Peyer's patch (tissue), 4 donors: ENCODE data around the gene NAT10. TPM values are rescaled to one million over a fixed set of nuclear protein-coding genes. Genes with fewer than 3 reads are reported as not detected.
"Not testable (repeated sequence)": the region's sequence is repeated elsewhere in the genome, so short reads cannot be mapped to it uniquely, and the experiment has no call there.

ENCODE experiments used
- DNase-seq, 3 donors: peaks; one replicate each; pipeline ENCODE4 v3.0.0-alpha.2; 2017 to 2019
- H3K27ac ChIP-seq, 4 donors: fragments of 200-600 bp; sonication (generic); one replicate each; pipeline ENCODE4 v1.5.1; 2016 to 2019
- H3K27me3 ChIP-seq, 2 donors: fragments of 200-600 bp; sonication (generic); one replicate each; pipeline ENCODE4 v1.5.1; 2019
- H3K36me3 ChIP-seq, 3 donors: fragments of 200-600 bp; sonication (generic); one replicate each; pipeline ENCODE4 v1.5.1; 2016 to 2019
- H3K4me1 ChIP-seq, 4 donors: fragments of 200-600 bp; sonication (generic); one replicate each; pipeline ENCODE4 v1.5.1; 2016 to 2019
- H3K4me3 ChIP-seq, 4 donors: fragments of 200-600 bp; sonication (generic); 1 replicate in 3 of 4; 2 replicates in 1 of 4; pipeline ENCODE4 v1.5.1; 2016 to 2019; ENCODE audit warnings: mild to moderate bottlenecking in 1 of 4
- H3K9me3 ChIP-seq, 4 donors: fragments of 200-600 bp; sonication (generic); one replicate each; pipeline ENCODE4 v1.5.1; 2016 to 2019; ENCODE audit warnings: mild to moderate bottlenecking in 1 of 4
- POLR2A ChIP-seq, 2 donors: fragments of 450-650 bp; IDR thresholded peaks; one replicate each; pipeline ENCODE4 v1.5.1; 2017; ENCODE audit warnings: antibody characterized with exemption in 2 of 2, mild to moderate bottlenecking in 2 of 2, moderate library complexity in 2 of 2
- total RNA-seq, 4 donors: library from RNA; depleted of rRNA; stranded (reverse); fragments of >200 nt; gene quantifications; one replicate each; pipeline ENCODE4 v1.1.0, GENCODE V29; 2016
- TF ChIP-seq, protein P1 (sequence below), 6 experiments: fragments of 450-650 bp in 4 of 6; fragments of 200-600 bp in 2 of 6; sonication (generic) in 1 of 6; IDR thresholded peaks; one replicate each; pipeline ENCODE4 v1.5.1; 2017 to 2019; ENCODE audit warnings: antibody characterized with exemption in 6 of 6, mild to moderate bottlenecking in 3 of 6, moderate library complexity in 1 of 6

The NAT10 gene
- total RNA-seq, 4 donors from 2014 or later: 13.3 to 56.9 (median 24.2) TPM

DNA sequence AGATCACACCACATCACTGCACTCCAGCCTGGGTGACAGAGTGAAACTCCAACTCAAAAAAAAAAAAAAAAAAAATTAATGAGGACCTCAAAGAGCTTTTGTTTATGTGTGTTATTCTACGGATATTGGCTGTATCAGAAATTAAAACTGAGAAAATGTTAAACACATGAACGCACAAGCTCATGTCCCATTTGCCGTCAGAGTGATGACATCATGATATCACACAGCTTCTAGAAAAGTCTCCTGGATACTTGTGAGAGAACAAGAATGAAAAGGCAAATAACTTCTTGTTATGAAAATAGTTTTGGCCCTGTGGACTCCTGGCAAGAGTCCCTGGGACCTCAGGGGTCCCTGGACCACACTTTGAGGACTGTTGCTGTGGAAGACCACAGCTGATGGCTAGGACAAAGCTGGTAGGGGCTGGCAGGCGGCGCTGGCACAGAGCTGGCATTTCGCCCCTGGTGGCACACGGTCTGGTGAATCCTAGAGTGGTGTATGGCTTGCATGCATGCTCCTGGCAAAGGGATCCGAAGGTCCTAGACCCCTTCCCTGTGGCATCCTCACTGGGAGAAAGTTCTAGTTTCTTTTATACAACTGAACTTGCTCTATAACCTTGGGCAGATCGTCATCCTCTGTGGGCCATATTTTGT is 73.7 kb downstream of the NAT10 start:
- Histone ChIP-seq H3K9me3 (no peaks in the 10 kb centered on the region), H3K4me1 (peaks cover 0 to 7% (median 1%) of the 10 kb centered on the region in 4 donors), H3K27ac (no peak overlapping the region), H3K4me3 (no peak overlapping the region), H3K36me3 (no peaks in the 10 kb centered on the region), H3K27me3 (no peaks in the 10 kb centered on the region)
- DNase-seq: no peak
- no peak for TF ChIP-seq POLR2A (IDR thresholded peaks at IDR 0.05)
- TF ChIP-seq, protein P1, sequence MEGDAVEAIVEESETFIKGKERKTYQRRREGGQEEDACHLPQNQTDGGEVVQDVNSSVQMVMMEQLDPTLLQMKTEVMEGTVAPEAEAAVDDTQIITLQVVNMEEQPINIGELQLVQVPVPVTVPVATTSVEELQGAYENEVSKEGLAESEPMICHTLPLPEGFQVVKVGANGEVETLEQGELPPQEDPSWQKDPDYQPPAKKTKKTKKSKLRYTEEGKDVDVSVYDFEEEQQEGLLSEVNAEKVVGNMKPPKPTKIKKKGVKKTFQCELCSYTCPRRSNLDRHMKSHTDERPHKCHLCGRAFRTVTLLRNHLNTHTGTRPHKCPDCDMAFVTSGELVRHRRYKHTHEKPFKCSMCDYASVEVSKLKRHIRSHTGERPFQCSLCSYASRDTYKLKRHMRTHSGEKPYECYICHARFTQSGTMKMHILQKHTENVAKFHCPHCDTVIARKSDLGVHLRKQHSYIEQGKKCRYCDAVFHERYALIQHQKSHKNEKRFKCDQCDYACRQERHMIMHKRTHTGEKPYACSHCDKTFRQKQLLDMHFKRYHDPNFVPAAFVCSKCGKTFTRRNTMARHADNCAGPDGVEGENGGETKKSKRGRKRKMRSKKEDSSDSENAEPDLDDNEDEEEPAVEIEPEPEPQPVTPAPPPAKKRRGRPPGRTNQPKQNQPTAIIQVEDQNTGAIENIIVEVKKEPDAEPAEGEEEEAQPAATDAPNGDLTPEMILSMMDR (IDR thresholded peaks at IDR 0.05): no peak

DNA sequence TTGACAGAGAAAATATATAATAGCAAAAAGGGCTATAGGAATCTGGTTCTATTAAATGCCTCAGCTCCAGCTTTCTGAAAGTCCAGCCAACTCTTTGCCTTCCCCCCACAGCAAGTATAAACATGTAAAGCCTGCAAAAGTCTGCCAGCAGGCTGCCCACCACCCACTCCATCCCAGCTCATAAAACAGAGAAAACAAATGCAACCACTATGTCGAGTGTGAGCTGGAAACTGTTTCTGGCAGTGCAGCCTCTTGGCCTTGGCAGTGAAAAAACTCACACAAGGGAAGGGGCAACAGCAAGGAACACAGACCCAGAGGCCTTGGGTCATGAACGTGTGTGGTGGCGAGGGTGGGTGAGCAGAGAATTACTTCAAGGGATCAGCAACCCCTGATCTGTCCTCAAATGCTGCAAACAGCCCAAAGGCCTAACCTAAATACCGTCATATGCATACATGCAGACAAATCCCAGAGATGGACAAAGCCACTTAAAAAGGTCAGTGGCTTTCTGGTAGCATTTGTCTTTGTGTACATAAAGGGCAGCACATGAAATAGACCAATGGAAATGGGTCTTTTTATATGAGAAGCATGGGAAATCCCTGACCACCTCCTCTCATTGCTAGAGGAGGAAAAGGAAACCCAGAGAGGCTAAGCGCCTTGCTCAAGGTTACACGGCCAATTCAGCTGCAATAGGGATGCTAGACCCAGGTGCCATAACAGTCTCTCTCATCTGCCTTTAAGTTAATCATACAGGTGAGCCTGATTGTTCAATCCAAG is 74.8 kb downstream of the NAT10 start:
- no peaks in the 10 kb centered on the region for H3K36me3 ChIP-seq
- no peaks in the 10 kb centered on the region for H3K27me3 ChIP-seq
- H3K4me1 ChIP-seq: no peaks in the 10 kb centered on the region
- H3K4me3 ChIP-seq: no peak overlapping the region
- no peaks in the 10 kb centered on the region for H3K9me3 ChIP-seq
- no peak for TF ChIP-seq POLR2A (IDR thresholded peaks at IDR 0.05)
- TF ChIP-seq, protein P1 (IDR thresholded peaks at IDR 0.05): no peak
- H3K27ac ChIP-seq: no peak overlapping the region
- no peak for DNase-seq

DNA sequence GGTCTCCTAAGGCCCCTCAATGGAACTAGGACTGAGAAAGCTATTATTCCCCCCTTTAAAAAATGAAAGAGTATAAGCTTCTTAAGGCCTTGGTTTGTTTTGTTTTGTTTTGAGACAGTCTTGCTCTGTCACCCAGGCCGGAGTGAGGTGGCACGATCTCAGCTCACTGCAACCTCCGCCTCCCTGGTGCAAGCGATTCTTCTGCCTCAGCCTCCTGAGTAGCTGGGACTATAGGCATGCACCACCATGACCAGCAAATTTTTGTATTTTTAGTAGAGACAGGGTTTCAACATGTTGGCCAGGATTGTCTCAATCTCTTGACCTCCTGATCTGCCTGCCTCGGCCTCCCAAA is 75.4 kb downstream of the NAT10 start:
- not testable (repeated sequence) for H3K27ac ChIP-seq, DNase-seq, H3K4me1 ChIP-seq, H3K36me3 ChIP-seq, H3K27me3 ChIP-seq, H3K9me3 ChIP-seq, H3K4me3 ChIP-seq

DNA sequence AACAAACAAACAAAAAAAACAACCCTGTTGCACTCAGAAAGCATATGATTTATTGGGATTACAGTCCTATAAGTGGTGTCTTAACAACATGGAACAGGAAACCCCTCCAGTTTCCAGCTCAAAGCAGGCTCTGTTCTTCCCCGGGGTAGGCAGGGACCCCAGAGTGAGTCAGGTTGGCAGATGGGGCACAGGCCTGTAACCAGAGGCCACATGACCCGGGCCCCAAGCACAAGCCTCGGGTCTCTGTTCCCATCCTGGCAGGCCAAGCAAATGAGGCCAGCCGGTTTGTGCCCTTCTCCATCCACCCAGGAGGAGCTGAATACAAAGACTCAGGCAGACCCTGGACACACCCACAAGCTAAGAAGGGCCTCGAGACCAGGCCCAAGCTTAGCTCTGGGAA is 75.8 kb downstream of the NAT10 start:
- Histone ChIP-seq H3K4me3 (no peak overlapping the region), H3K27ac (no peak overlapping the region), H3K36me3 (no peaks in the 10 kb centered on the region), H3K4me1 (no peaks in the 10 kb centered on the region), H3K27me3 (no peaks in the 10 kb centered on the region), H3K9me3 (no peaks in the 10 kb centered on the region)
- no peak for DNase-seq
- no peak for TF ChIP-seq POLR2A (IDR thresholded peaks at IDR 0.05)
- TF ChIP-seq, protein P1 (IDR thresholded peaks at IDR 0.05): no peak

DNA sequence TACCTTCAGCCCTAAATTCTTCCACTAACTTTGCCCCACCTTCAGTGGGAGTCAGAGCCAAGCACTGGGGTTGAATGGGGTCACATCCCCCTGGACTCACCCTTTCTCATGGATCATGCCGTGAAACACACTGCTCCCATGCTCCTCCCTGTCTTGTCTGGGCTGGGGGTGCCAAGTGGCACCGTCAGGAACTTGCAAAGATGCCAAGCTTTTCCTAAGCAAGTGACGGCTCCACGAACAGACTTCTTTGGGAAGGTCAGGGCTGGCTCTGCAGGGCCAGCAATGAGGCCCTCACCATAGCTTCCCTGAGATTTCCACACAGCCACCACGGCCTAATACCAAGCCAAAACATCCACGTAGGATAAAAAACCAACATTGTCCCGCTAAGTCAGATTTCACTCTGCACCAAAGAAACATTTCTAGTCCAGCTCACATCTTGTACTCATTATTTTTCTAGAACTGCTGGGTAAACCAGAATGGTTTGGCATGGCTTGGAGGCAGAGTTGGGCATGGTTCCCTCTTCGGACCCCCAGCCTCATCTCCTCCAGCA is 76.5 kb downstream of the NAT10 start:
- no peaks in the 10 kb centered on the region for H3K4me1 ChIP-seq
- TF ChIP-seq, protein P1 (IDR thresholded peaks at IDR 0.05): no peak
- TF ChIP-seq POLR2A (IDR thresholded peaks at IDR 0.05): no peak
- no peaks in the 10 kb centered on the region for H3K36me3 ChIP-seq
- no peaks in the 10 kb centered on the region for H3K9me3 ChIP-seq
- H3K27me3 ChIP-seq: no peaks in the 10 kb centered on the region
- DNase-seq: no peak
- H3K4me3 ChIP-seq: no peak overlapping the region
- H3K27ac ChIP-seq: no peak overlapping the region

DNA sequence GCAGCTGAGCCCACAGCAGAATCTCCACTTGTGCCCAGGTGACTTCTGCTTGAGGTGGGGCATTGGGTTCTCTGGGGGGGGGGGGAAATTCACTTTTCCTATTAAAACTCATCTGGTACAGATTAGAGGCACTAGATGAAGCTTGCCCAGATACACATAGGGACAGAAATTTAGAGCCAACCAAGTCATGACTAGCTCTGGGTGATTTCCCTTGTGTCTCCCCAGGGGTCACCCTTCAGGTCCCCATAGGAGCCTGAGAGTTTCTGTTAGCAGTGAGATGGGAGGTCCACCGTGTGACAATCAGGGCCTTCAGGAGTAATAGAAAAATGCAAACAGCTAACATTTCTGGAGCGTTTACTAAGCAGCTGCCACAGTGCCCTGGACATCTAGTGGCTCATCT is 77.0 kb downstream of the NAT10 start:
- H3K9me3 ChIP-seq: no peaks in the 10 kb centered on the region
- no peaks in the 10 kb centered on the region for H3K27me3 ChIP-seq
- DNase-seq: no peak
- TF ChIP-seq, protein P1 (IDR thresholded peaks at IDR 0.05): no peak
- TF ChIP-seq POLR2A (IDR thresholded peaks at IDR 0.05): no peak
- no peaks in the 10 kb centered on the region for H3K4me1 ChIP-seq
- no peak overlapping the region for H3K27ac ChIP-seq
- H3K36me3 ChIP-seq: no peaks in the 10 kb centered on the region
- no peak overlapping the region for H3K4me3 ChIP-seq
